ENCODE measurements around the gene C1QTNF5.

The C1QTNF5 gene

DNA sequence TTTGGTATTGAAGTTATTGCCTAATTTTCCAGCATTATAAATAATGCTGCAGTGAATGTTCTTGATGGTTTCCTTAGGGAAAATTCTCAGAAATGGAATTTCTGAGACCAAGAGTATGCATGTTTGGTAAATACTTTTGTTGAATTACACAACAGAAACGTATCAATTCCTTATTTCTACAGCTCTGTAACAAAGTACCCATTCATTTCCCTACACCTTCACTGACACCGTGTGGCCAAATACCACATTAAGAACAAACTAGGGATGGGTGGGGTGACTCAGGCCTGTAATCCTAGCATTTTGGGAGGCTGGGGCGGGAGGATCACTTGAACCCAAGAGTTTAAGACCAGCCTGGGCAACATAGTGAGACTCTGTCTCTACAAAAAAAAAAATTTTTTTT, 45.5 kb downstream of the C1QTNF5 start:
- no peak for DNase-seq (ENCODE audit: low read depth)

GRCh38 chr11:119293461-119293860, 47.2 kb downstream of the C1QTNF5 start:
- no peak for DNase-seq (ENCODE audit: low read depth)

GRCh38 chr11:119290894-119291497, 49.7 kb downstream of the C1QTNF5 start:
- DNase-seq (ENCODE audit: low read depth) = no peak

Measured in stimulated activated CD8-positive, alpha-beta memory T cell treated with anti-CD3 and anti-CD28 coated beads, Interleukin-15, amount 100 ng/mL, for 1 hour (primary cell).